Glomerular visceral epithelial cell (primary cell): ENCODE data around the gene BBS1.
"Not testable (repeated sequence)": the region's sequence is repeated elsewhere in the genome, so short reads cannot be mapped to it uniquely, and the experiment has no call there.

Experiments used
- DNase-seq: peaks from one replicate; pipeline ENCODE4 v3.0.0-alpha.2; 2016; ENCODE audit errors: extremely low spot score

Gene BBS1

GRCh38 chr11:66510271-66510989 is at the start of gene BBS1:
BBS1 (plus strand) TSS chr11:66510635; CDS start chr11:66510660, 25 bp downstream.
- peak; percentile 76 for DNase-seq

- DNase-seq: no peak
Measured at GRCh38 chr11:66462010-66462409, 48.4 kb upstream of the BBS1 start.

- DNase-seq: no peak
Measured at GRCh38 chr11:66462911-66463310, 47.5 kb upstream of the BBS1 start.

GRCh38 chr11:66464116-66464515 is 46.3 kb upstream of the BBS1 start:
- DNase-seq: not testable (repeated sequence)

GRCh38 chr11:66464916-66465315 is 45.5 kb upstream of the BBS1 start:
- DNase-seq: no peak

GRCh38 chr11:66465373-66466224 is 44.8 kb upstream of the BBS1 start:
- DNase-seq: no peak

GRCh38 chr11:66466225-66467033 is 44.0 kb upstream of the BBS1 start, which contains the start of gene PELI3:
PELI3 (plus strand) TSS chr11:66466905; CDS start chr11:66468129, 1,224 bp downstream.
- DNase-seq: peak; percentile 90

GRCh38 chr11:66467034-66467659 is 43.3 kb upstream of the BBS1 start:
- DNase-seq: peak; percentile 41

GRCh38 chr11:66467756-66468155 is 42.7 kb upstream of the BBS1 start:
- DNase-seq: no peak

- DNase-seq: no peak
Measured at GRCh38 chr11:66468691-66469090, 41.7 kb upstream of the BBS1 start.

- DNase-seq: no peak
Measured at GRCh38 chr11:66469441-66469840, 41.0 kb upstream of the BBS1 start.

GRCh38 chr11:66470015-66470414 is 40.4 kb upstream of the BBS1 start:
- no peak for DNase-seq

GRCh38 chr11:66471142-66471541 is 39.3 kb upstream of the BBS1 start:
- DNase-seq: no peak

GRCh38 chr11:66472054-66472453 is 38.4 kb upstream of the BBS1 start:
- DNase-seq: no peak

GRCh38 chr11:66473167-66473566 is 37.3 kb upstream of the BBS1 start:
- no peak for DNase-seq

- DNase-seq: no peak
Measured at GRCh38 chr11:66473608-66474515, 36.6 kb upstream of the BBS1 start.

- DNase-seq: no peak
Measured at GRCh38 chr11:66475349-66476172, 34.9 kb upstream of the BBS1 start.

GRCh38 chr11:66476173-66476840 is 34.1 kb upstream of the BBS1 start:
- DNase-seq: no peak

GRCh38 chr11:66476841-66477251 is 33.6 kb upstream of the BBS1 start:
- no peak for DNase-seq
